TTC549 (cell line): ENCODE data around the gene PRICKLE2.
"Not testable (repeated sequence)": the region's sequence is repeated elsewhere in the genome, so short reads cannot be mapped to it uniquely, and the experiment has no call there.

ENCODE experiments used
- FAIRE-seq: peaks from 2 replicates; lab custom pipeline; 2012; peaks lifted over from hg19 to GRCh38; lab: Jason Lieb, UNC

PRICKLE2 gene

GRCh38 chr3:64095802-64096201 lies 129.5 kb downstream of the PRICKLE2 start:
- FAIRE-seq = no peak

- FAIRE-seq = no peak
These were observed 130.6 kb downstream of the PRICKLE2 start for GRCh38 chr3:64094713-64095079.

GRCh38 chr3:64093825-64094712 lies 131.2 kb downstream of the PRICKLE2 start:
- no peak for FAIRE-seq

GRCh38 chr3:64093211-64093610 lies 132.1 kb downstream of the PRICKLE2 start:
- FAIRE-seq = no peak

- no peak for FAIRE-seq
These were observed 133.8 kb downstream of the PRICKLE2 start for GRCh38 chr3:64091501-64091900.

GRCh38 chr3:64089386-64089785 lies 135.9 kb downstream of the PRICKLE2 start:
- not testable (repeated sequence) for FAIRE-seq

GRCh38 chr3:64088408-64089205 lies 136.7 kb downstream of the PRICKLE2 start:
- no peak for FAIRE-seq

GRCh38 chr3:64086479-64087252 lies 138.6 kb downstream of the PRICKLE2 start:
- no peak for FAIRE-seq

GRCh38 chr3:64084640-64085039 lies 140.6 kb downstream of the PRICKLE2 start:
- no peak for FAIRE-seq

- no peak for FAIRE-seq
These were observed 141.7 kb downstream of the PRICKLE2 start for GRCh38 chr3:64083575-64083974.

- no peak for FAIRE-seq
These were observed 142.2 kb downstream of the PRICKLE2 start for GRCh38 chr3:64082961-64083541.

- FAIRE-seq = no peak
These were observed 142.9 kb downstream of the PRICKLE2 start for GRCh38 chr3:64082411-64082810.

- FAIRE-seq = no peak
These were observed 144.0 kb downstream of the PRICKLE2 start for GRCh38 chr3:64081235-64081630.

GRCh38 chr3:64080616-64081234 lies 144.5 kb downstream of the PRICKLE2 start:
- no peak for FAIRE-seq

GRCh38 chr3:64079369-64080150 lies 145.7 kb downstream of the PRICKLE2 start:
- FAIRE-seq = no peak

- FAIRE-seq = no peak
These were observed 146.3 kb downstream of the PRICKLE2 start for GRCh38 chr3:64078966-64079365.

- FAIRE-seq = no peak
These were observed 150.2 kb downstream of the PRICKLE2 start for GRCh38 chr3:64074895-64075679.

GRCh38 chr3:64074060-64074459 lies 151.2 kb downstream of the PRICKLE2 start:
- FAIRE-seq = no peak

- no peak for FAIRE-seq
These were observed 152.0 kb downstream of the PRICKLE2 start for GRCh38 chr3:64073158-64073761.

- no peak for FAIRE-seq
These were observed 153.1 kb downstream of the PRICKLE2 start for GRCh38 chr3:64072126-64072525.
